Measurements from ENCODE around the gene PFKFB2. TPM values are rescaled to one million over a fixed set of nuclear protein-coding genes. Genes with fewer than 3 reads are reported as not detected.

PFKFB2 gene
- total and polyA plus RNA-seq, 3 donors from 2014 or later = 12.9 to 17.6 (median 13.9) TPM

DNA sequence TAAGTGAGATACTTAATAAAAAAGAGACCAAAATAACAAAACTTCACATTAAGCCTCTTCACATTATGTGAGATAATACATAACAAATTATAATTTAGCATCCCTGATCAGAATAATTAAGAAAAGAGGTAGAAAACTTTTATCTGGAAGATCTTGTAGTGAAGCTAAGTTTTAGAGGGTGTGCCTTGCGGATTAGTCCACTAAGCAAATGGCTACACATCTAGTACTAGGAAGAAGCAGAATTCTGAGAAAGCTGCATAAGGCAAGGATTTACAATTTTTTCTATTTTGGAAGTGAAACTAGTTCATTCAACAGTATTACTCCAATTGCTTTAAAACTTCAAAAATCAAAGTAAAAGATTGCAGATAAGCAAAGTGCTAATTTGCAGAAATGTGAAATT, 5.6 kb upstream of the PFKFB2 start:
- DNase-seq = no peak
- Histone ChIP-seq H3K4me3 (no peak overlapping the region), H3K4me1 (peaks cover 18% of the 10 kb centered on the region), H3K9me3 (no peaks in the 10 kb centered on the region), H3K27ac (no peak overlapping the region), H3K27me3 (no peaks in the 10 kb centered on the region), H3K36me3 (ENCODE audit: low read depth, missing control alignments) (no peaks in the 10 kb centered on the region)
- TF ChIP-seq CTCF (IDR thresholded peaks at IDR 0.05) (no peak), POLR2A (IDR thresholded peaks at IDR 0.05) (no peak)
- 87 to 91% methylated on average over 1 of the region's 1 CpG for WGBS, 2 donors
- intact Hi-C loops (cut with DNase I; ENCODE audit: low total_unique reads) = no loop called here

DNA sequence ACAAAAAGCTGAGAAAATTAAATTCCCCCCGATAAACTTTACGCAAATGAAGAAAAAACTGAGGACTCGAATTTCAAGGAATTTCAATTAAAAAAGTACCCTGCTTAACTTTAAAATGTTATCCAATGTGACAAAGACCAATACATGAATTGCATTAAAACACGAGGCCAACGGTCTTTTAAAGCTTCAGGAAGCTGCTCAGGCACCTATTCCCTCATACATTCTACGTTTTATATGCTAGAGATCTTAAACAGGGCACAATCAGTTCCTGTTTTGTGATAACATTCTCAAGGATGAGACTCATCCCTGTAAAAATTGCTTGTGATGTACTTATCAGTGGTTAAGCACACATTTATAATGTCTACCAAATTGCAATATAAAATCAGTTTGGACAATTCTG, 5.0 kb upstream of the PFKFB2 start:
- no peak overlapping the region for H3K4me3 ChIP-seq
- H3K27me3 ChIP-seq = no peaks in the 10 kb centered on the region
- WGBS, 2 donors = 75 to 81% methylated on average over 6 of the region's 6 CpGs
- H3K9me3 ChIP-seq = no peaks in the 10 kb centered on the region
- intact Hi-C loops (cut with DNase I; ENCODE audit: low total_unique reads) = no loop called here
- TF ChIP-seq POLR2A (IDR thresholded peaks at IDR 0.05) (no peak), CTCF (IDR thresholded peaks at IDR 0.05) (no peak)
- no peak overlapping the region for H3K27ac ChIP-seq
- peaks cover 18% of the 10 kb centered on the region for H3K4me1 ChIP-seq
- H3K36me3 ChIP-seq (ENCODE audit: low read depth, missing control alignments) = no peaks in the 10 kb centered on the region
- no peak for DNase-seq

DNA sequence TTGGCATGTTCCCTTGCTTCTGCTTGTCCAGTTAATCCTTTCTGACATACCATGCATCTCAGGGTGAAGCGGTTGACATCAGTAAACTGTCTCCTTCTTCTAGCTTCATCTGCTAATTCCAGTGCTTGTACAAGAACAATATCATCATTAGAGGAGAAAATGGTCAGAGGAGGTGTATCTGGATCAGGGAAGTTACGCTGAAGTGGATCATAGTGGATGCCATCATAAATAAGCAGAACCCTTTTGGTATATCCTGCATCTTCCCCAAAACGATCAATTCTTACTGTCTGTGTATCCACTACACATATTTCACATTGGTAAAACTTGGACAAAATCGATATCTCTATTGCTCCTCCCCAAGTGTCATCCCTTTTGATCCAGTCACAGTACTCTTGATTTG, 4.0 kb upstream of the PFKFB2 start:
- H3K4me1 ChIP-seq = peaks cover 18% of the 10 kb centered on the region
- no peak overlapping the region for H3K27ac ChIP-seq
- 66 to 81% methylated on average over 4 of the region's 4 CpGs for WGBS, 2 donors

DNA sequence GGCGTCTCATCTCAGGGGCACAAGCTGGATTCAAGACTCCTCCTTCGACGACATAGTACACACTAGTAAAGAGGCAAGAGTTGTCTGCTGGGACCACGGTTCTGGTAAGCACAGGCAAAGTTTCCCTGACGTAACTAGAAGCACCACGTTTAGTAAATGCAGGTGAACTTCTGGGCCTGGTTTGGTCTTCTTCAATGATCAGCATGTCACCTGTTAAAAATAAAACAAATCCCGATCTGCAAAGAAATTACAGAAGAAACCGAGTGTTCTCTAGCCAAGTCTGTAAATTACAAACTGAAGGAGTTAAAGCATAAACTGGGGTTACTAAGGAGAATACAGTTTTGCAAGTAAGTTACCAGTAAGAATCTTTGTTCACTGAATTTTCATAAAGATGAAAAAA, 3.6 kb upstream of the PFKFB2 start:
- intact Hi-C loops (cut with DNase I; ENCODE audit: low total_unique reads) = no loop called here
- peak overlapping the region in 1 of 2 donors; percentile 96 for H3K27ac ChIP-seq

More for the DNA sequence above, 4.0 kb upstream of the PFKFB2 start:
- H3K36me3 ChIP-seq (ENCODE audit: low read depth, missing control alignments) = no peaks in the 10 kb centered on the region
- TF ChIP-seq CTCF (IDR thresholded peaks at IDR 0.05) (no peak), POLR2A (IDR thresholded peaks at IDR 0.05) (no peak)
- DNase-seq = no peak
- no peaks in the 10 kb centered on the region for H3K9me3 ChIP-seq
- intact Hi-C loops (cut with DNase I; ENCODE audit: low total_unique reads) = no loop called here
- H3K27me3 ChIP-seq = no peaks in the 10 kb centered on the region
- no peak overlapping the region for H3K4me3 ChIP-seq

More for the DNA sequence above, 3.6 kb upstream of the PFKFB2 start:
- DNase-seq = no peak
- no peaks in the 10 kb centered on the region for H3K27me3 ChIP-seq
- no peaks in the 10 kb centered on the region for H3K9me3 ChIP-seq
- H3K4me3 ChIP-seq = peak overlapping the region; percentile 90 to 100
- no peaks in the 10 kb centered on the region for H3K36me3 ChIP-seq (ENCODE audit: low read depth, missing control alignments)
- H3K4me1 ChIP-seq = peaks cover 18% of the 10 kb centered on the region
- TF ChIP-seq CTCF (IDR thresholded peaks at IDR 0.05) = no peak
- no peak for TF ChIP-seq POLR2A (IDR thresholded peaks at IDR 0.05)
- WGBS, 2 donors = 31 to 38% methylated on average over 8 of the region's 8 CpGs
